GM23338 (cell line): ENCODE results near the gene IRX2. TPM values are rescaled to one million over a fixed set of nuclear protein-coding genes. Genes with fewer than 3 reads are reported as not detected.
A peak's percentile ranks its signal among the peaks of the same experiment; 100 is the strongest.

Experiments used
- ATAC-seq: fragments of 200-7000 bp; cut with Tn5 transposase; 3 replicates; pipeline ENCODE4 v1.9.1; 2020
- DNase-seq: peaks from one replicate; pipeline ENCODE4 v3.0.0-alpha.2; 2015; ENCODE audit warnings: low spot score
- H2AFZ ChIP-seq: fragments of 200-600 bp; sonication (generic); 2 replicates; pipeline ENCODE4 v1.8.0; 2016; ENCODE audit warnings: antibody characterized with exemption, mild to moderate bottlenecking, moderate library complexity
- H3F3A ChIP-seq: fragments of 200-600 bp; sonication (generic); replicated peaks from 2 replicates; pipeline ENCODE4 v1.8.0; 2017; ENCODE audit warnings: antibody characterized with exemption, mixed run types, low read depth
- H3K27ac ChIP-seq: fragments of 200-600 bp; sonication (generic); 2 replicates; pipeline ENCODE4 v1.6.1; 2016; ENCODE audit warnings: low read depth
- H3K27me3 ChIP-seq: fragments of 200-600 bp; sonication (generic); 2 replicates; pipeline ENCODE4 v1.8.0; 2016; ENCODE audit warnings: mild to moderate bottlenecking, mixed run types, moderate library complexity; ENCODE audit not compliant: insufficient read depth
- H3K36me3 ChIP-seq: fragments of 200-600 bp; sonication (generic); 2 replicates; pipeline ENCODE4 v1.8.0; 2016; ENCODE audit warnings: mild to moderate bottlenecking; ENCODE audit not compliant: insufficient read depth
- H3K4me1 ChIP-seq: fragments of 200-600 bp; sonication (generic); 2 replicates; pipeline ENCODE4 v1.8.0; 2016; ENCODE audit warnings: mild to moderate bottlenecking, moderate library complexity; ENCODE audit not compliant: insufficient read depth
- H3K4me2 ChIP-seq: fragments of 200-600 bp; sonication (generic); 2 replicates; pipeline ENCODE4 v1.7.1; 2017; ENCODE audit warnings: mixed run types
- H3K4me3 ChIP-seq: fragments of 200-600 bp; sonication (generic); 2 replicates; pipeline ENCODE4 v1.6.1; 2016; ENCODE audit warnings: mixed run types
- H3K79me2 ChIP-seq: fragments of 200-600 bp; sonication (generic); replicated peaks from 2 replicates; pipeline ENCODE4 v1.8.0; 2017; ENCODE audit warnings: mild to moderate bottlenecking; ENCODE audit not compliant: insufficient read depth
- H3K9me2 ChIP-seq: fragments of 200-600 bp; sonication (generic); 2 replicates; pipeline ENCODE4 v1.8.0; 2017; ENCODE audit not compliant: insufficient read depth
- H4K20me1 ChIP-seq: fragments of 200-600 bp; sonication (generic); replicated peaks from 2 replicates; pipeline ENCODE4 v1.8.0; 2017; ENCODE audit warnings: mild to moderate bottlenecking; ENCODE audit not compliant: insufficient read depth
- H3K27ac Mint-ChIP-seq: 2 replicates; pipeline ENCODE4 v1.8.0; 2020; ENCODE audit warnings: inconsistent platforms, mild to moderate bottlenecking, moderate library complexity, mixed read lengths
- H3K27me3 Mint-ChIP-seq: 3 replicates; pipeline ENCODE4 v1.8.0; 2022; ENCODE audit warnings: low read depth, mild to moderate bottlenecking, moderate library complexity, mixed read lengths, inconsistent platforms; ENCODE audit not compliant: insufficient read depth, poor library complexity
- H3K36me3 Mint-ChIP-seq: 3 replicates; pipeline ENCODE4 v1.8.0; 2021; ENCODE audit warnings: low read depth, mild to moderate bottlenecking, inconsistent platforms, moderate library complexity, mixed read lengths
- H3K4me1 Mint-ChIP-seq: 3 replicates; pipeline ENCODE4 v1.8.0; 2020; ENCODE audit warnings: mild to moderate bottlenecking, inconsistent platforms, mixed read lengths
- H3K4me3 Mint-ChIP-seq: 3 replicates; pipeline ENCODE4 v1.8.0; 2021; ENCODE audit warnings: moderate library complexity, mild to moderate bottlenecking, inconsistent platforms, mixed read lengths
- H3K9me3 Mint-ChIP-seq: 3 replicates; pipeline ENCODE4 v1.8.0; 2020; ENCODE audit warnings: moderate library complexity, mild to moderate bottlenecking, inconsistent platforms, mixed read lengths
- CREB1 ChIP-seq: fragments of 250-450 bp; sonication (Bioruptor Pico); IDR thresholded peaks from 2 replicates; pipeline ENCODE4 v1.5.0; 2020; ENCODE audit warnings: low read depth, mild to moderate bottlenecking, moderate library complexity
- NANOG ChIP-seq: IDR thresholded peaks from 2 replicates; pipeline ENCODE4 v1.6.1; 2016; ENCODE audit warnings: antibody characterized with exemption, borderline replicate concordance
- POLR2AphosphoS5 ChIP-seq: IDR thresholded peaks from 2 replicates; pipeline ENCODE4 v1.6.1; 2016; ENCODE audit warnings: antibody characterized with exemption, low read depth
- STAT1 ChIP-seq: IDR thresholded peaks from one replicate; pipeline ENCODE4 v1.6.1; 2016; ENCODE audit warnings: antibody characterized with exemption; ENCODE audit not compliant: unreplicated experiment
- ZNF114 ChIP-seq: fragments of 250-450 bp; sonication (Bioruptor Pico); IDR thresholded peaks from 2 replicates; pipeline ENCODE4 v1.5.0; 2020; ENCODE audit warnings: mild to moderate bottlenecking, moderate library complexity
- polyA plus RNA-seq: library from polyadenylated mRNA; unstranded; fragments of >200 nt; fragmentation: Nextera tagmentation; extraction: Ambion mirVana; gene quantifications from 2 replicates; pipeline ENCODE4 v1.2.1, GENCODE V29; 2016
- total RNA-seq: library from RNA; depleted of rRNA; stranded (reverse); fragments of >200 nt; shearing (Covaris generic); gene quantifications from 2 replicates; pipeline ENCODE4 v1.2.3, GENCODE V29; 2014
- TF ChIP-seq, protein P1 (sequence below): fragments of 250-450 bp; sonication (Bioruptor Pico); IDR thresholded peaks from 2 replicates; pipeline ENCODE4 v1.5.0; 2020; ENCODE audit warnings: mild to moderate bottlenecking, moderate library complexity
- TF ChIP-seq, protein P2 (sequence below): IDR thresholded peaks from one replicate; pipeline ENCODE4 v1.6.1; 2018; ENCODE audit warnings: antibody characterized with exemption; ENCODE audit not compliant: unreplicated experiment
- TF ChIP-seq, protein P3 (sequence below): IDR thresholded peaks from 2 replicates; pipeline ENCODE4 v1.6.1; 2016; ENCODE audit warnings: antibody characterized with exemption

Gene IRX2
- total and polyA plus RNA-seq, 2 experiments from 2014 or later, result 13.6 to 25.3 TPM

DNA sequence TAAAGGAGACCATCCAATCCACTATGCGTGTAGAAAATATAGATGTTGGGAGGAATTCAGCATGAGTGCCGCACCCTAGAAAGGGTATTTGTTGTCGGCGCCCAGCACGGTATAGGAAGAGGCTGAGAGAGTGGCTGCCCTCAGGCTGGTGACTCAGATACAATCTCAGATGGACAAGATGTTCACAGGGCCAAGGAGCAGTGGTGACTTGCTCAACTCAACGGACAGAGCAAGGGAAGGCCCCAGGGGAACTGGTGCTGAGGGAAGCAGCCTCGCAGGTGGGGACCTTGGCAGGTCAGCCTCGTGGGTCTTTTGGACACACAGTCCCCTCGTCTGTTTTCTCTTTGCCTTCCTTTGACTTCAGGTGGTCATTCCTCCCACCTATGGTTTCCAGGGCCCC lies 28.0 kb upstream of the IRX2 start:
- Histone ChIP-seq H3K79me2 (no peaks in the 10 kb centered on the region), H3F3A (no peaks in the 10 kb centered on the region), H3K9me2 (peaks cover 20% of the 10 kb centered on the region), H3K4me2 (no peak overlapping the region), H3K27me3 (no peaks in the 10 kb centered on the region), H4K20me1 (no peaks in the 10 kb centered on the region), H2AFZ (no peak overlapping the region), H3K27ac (no peak overlapping the region), H3K4me1 (peaks cover 11% of the 10 kb centered on the region), H3K4me3 (no peak overlapping the region), H3K36me3 (no peaks in the 10 kb centered on the region)
- TF ChIP-seq CREB1 (CRISPR knock-in tag) (no peak), ZNF114 (no peak)
- Mint-ChIP-seq H3K4me3 (no peak overlapping the region), H3K36me3 (peaks cover 3% of the 10 kb centered on the region; the same call in 2 of the 3 replicates), H3K27me3 (no peaks in the 10 kb centered on the region), H3K27ac (no peak overlapping the region), H3K9me3 (peaks cover 6% of the 10 kb centered on the region), H3K4me1 (peaks cover 10% of the 10 kb centered on the region)
- no peak for DNase-seq
- ATAC-seq, result no peak

DNA sequence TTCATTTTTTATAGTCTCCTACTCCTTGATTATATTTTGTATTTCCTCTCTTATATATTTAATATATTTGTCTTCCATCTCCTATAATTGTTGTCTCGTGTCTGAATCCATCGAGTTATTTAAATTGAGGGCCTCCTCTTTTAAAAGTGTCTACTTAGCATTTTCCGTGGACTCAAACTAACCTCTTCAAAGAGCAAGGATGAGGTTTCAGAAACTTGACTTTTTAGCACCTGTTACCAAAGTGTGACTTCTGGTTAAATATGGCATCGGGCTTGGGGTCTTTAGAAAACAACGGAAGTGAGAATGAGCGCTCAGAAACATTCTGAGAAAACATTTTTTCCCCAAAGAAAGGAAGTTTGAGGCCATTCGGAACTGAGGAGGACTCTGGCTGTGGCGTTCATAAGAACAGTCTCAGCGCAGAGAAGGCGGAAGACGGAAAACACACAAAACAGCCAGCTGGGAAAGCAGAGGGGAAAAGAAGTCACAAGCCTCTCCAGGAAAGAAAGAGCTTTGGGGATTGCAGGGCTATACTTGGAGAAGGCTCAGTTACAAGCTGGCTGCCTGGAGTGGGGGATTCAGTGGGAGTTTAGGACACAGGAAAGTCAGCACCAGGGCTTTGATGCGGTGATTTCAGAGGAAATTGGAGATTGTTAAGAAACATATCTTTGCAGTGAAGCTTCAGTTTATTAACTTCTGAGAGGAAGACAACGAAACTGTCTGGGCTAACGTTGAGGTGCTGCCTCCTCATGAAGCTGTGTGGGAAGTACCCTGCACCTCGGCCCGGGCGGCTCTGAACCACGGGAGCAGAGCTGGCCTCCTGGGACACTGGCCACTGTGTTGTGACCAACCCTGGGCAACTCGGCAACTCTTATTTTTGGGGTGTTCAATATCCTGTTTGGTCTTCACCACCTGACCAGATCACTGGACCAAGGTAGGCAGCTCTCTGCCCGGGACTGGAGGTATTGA lies 25.1 kb upstream of the IRX2 start:
- Mint-ChIP-seq H3K27ac (no peak overlapping the region), H3K36me3 (no peaks in the 10 kb centered on the region; the same call in 2 of the 3 replicates), H3K4me3 (no peak overlapping the region), H3K4me1 (peaks cover 10% of the 10 kb centered on the region), H3K27me3 (no peaks in the 10 kb centered on the region), H3K9me3 (no peaks in the 10 kb centered on the region)
- Histone ChIP-seq H2AFZ (peak overlapping the region; percentile 66; the same call in 1 of the 2 replicates), H3K9me2 (peaks cover 16% of the 10 kb centered on the region), H3K4me2 (no peak overlapping the region), H3K36me3 (no peaks in the 10 kb centered on the region), H3K4me1 (peaks cover 11% of the 10 kb centered on the region), H3K27me3 (no peaks in the 10 kb centered on the region), H3K4me3 (no peak overlapping the region), H4K20me1 (no peaks in the 10 kb centered on the region), H3F3A (no peaks in the 10 kb centered on the region), H3K79me2 (no peaks in the 10 kb centered on the region), H3K27ac (no peak overlapping the region)
- DNase-seq (no peak), ATAC-seq (no peak)
- TF ChIP-seq STAT1 (no peak), POLR2AphosphoS5 (no peak), NANOG (no peak), CREB1 (CRISPR knock-in tag) (no peak)
- TF ChIP-seq, protein P1, sequence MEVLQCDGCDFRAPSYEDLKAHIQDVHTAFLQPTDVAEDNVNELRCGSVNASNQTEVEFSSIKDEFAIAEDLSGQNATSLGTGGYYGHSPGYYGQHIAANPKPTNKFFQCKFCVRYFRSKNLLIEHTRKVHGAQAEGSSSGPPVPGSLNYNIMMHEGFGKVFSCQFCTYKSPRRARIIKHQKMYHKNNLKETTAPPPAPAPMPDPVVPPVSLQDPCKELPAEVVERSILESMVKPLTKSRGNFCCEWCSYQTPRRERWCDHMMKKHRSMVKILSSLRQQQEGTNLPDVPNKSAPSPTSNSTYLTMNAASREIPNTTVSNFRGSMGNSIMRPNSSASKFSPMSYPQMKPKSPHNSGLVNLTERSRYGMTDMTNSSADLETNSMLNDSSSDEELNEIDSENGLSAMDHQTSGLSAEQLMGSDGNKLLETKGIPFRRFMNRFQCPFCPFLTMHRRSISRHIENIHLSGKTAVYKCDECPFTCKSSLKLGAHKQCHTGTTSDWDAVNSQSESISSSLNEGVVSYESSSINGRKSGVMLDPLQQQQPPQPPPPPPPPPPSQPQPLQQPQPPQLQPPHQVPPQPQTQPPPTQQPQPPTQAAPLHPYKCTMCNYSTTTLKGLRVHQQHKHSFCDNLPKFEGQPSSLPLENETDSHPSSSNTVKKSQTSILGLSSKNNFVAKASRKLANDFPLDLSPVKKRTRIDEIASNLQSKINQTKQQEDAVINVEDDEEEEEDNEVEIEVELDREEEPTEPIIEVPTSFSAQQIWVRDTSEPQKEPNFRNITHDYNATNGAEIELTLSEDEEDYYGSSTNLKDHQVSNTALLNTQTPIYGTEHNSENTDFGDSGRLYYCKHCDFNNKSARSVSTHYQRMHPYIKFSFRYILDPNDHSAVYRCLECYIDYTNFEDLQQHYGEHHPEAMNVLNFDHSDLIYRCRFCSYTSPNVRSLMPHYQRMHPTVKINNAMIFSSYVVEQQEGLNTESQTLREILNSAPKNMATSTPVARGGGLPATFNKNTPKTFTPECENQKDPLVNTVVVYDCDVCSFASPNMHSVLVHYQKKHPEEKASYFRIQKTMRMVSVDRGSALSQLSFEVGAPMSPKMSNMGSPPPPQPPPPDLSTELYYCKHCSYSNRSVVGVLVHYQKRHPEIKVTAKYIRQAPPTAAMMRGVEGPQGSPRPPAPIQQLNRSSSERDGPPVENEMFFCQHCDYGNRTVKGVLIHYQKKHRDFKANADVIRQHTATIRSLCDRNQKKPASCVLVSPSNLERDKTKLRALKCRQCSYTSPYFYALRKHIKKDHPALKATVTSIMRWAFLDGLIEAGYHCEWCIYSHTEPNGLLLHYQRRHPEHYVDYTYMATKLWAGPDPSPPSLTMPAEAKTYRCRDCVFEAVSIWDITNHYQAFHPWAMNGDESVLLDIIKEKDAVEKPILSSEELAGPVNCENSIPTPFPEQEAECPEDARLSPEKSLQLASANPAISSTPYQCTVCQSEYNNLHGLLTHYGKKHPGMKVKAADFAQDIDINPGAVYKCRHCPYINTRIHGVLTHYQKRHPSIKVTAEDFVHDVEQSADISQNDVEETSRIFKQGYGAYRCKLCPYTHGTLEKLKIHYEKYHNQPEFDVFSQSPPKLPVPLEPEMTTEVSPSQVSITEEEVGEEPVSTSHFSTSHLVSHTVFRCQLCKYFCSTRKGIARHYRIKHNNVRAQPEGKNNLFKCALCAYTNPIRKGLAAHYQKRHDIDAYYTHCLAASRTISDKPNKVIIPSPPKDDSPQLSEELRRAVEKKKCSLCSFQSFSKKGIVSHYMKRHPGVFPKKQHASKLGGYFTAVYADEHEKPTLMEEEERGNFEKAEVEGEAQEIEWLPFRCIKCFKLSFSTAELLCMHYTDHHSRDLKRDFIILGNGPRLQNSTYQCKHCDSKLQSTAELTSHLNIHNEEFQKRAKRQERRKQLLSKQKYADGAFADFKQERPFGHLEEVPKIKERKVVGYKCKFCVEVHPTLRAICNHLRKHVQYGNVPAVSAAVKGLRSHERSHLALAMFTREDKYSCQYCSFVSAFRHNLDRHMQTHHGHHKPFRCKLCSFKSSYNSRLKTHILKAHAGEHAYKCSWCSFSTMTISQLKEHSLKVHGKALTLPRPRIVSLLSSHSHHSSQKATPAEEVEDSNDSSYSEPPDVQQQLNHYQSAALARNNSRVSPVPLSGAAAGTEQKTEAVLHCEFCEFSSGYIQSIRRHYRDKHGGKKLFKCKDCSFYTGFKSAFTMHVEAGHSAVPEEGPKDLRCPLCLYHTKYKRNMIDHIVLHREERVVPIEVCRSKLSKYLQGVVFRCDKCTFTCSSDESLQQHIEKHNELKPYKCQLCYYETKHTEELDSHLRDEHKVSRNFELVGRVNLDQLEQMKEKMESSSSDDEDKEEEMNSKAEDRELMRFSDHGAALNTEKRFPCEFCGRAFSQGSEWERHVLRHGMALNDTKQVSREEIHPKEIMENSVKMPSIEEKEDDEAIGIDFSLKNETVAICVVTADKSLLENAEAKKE, result no peak
- TF ChIP-seq, protein P2, sequence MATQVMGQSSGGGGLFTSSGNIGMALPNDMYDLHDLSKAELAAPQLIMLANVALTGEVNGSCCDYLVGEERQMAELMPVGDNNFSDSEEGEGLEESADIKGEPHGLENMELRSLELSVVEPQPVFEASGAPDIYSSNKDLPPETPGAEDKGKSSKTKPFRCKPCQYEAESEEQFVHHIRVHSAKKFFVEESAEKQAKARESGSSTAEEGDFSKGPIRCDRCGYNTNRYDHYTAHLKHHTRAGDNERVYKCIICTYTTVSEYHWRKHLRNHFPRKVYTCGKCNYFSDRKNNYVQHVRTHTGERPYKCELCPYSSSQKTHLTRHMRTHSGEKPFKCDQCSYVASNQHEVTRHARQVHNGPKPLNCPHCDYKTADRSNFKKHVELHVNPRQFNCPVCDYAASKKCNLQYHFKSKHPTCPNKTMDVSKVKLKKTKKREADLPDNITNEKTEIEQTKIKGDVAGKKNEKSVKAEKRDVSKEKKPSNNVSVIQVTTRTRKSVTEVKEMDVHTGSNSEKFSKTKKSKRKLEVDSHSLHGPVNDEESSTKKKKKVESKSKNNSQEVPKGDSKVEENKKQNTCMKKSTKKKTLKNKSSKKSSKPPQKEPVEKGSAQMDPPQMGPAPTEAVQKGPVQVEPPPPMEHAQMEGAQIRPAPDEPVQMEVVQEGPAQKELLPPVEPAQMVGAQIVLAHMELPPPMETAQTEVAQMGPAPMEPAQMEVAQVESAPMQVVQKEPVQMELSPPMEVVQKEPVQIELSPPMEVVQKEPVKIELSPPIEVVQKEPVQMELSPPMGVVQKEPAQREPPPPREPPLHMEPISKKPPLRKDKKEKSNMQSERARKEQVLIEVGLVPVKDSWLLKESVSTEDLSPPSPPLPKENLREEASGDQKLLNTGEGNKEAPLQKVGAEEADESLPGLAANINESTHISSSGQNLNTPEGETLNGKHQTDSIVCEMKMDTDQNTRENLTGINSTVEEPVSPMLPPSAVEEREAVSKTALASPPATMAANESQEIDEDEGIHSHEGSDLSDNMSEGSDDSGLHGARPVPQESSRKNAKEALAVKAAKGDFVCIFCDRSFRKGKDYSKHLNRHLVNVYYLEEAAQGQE, result no peak
- TF ChIP-seq, protein P3, sequence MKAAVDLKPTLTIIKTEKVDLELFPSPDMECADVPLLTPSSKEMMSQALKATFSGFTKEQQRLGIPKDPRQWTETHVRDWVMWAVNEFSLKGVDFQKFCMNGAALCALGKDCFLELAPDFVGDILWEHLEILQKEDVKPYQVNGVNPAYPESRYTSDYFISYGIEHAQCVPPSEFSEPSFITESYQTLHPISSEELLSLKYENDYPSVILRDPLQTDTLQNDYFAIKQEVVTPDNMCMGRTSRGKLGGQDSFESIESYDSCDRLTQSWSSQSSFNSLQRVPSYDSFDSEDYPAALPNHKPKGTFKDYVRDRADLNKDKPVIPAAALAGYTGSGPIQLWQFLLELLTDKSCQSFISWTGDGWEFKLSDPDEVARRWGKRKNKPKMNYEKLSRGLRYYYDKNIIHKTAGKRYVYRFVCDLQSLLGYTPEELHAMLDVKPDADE, result no peak
